Measurements from ENCODE around the gene OR6C3.

DNA sequence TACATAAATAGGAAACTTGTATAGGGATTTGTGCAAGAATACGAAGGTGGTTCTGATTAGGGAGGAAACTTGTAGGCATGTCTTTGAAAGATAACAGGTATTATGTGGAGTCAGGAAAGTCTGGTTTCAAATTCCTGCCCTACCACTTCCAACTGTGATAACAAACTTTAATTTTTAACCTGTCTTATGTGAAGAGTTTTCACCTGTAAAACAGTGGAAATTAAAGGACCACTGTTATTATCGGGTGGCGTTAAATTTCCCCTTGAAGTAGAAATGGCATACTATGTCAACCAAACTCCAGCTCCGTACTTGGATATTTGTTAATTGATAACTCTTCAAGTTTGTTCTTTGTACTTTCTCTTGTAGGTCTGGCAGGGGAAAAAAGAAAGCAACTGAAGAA lies 10.3 kb upstream of the OR6C3 start:
- TF ChIP-seq POLR2A (IDR thresholded peaks at IDR 0.05; ENCODE audit: extremely low read depth, insufficient read length) (no peak), MYC (IDR thresholded peaks at IDR 0.05; ENCODE audit: low read depth, low read length) (no peak)
- TF ChIP-seq, protein P1, sequence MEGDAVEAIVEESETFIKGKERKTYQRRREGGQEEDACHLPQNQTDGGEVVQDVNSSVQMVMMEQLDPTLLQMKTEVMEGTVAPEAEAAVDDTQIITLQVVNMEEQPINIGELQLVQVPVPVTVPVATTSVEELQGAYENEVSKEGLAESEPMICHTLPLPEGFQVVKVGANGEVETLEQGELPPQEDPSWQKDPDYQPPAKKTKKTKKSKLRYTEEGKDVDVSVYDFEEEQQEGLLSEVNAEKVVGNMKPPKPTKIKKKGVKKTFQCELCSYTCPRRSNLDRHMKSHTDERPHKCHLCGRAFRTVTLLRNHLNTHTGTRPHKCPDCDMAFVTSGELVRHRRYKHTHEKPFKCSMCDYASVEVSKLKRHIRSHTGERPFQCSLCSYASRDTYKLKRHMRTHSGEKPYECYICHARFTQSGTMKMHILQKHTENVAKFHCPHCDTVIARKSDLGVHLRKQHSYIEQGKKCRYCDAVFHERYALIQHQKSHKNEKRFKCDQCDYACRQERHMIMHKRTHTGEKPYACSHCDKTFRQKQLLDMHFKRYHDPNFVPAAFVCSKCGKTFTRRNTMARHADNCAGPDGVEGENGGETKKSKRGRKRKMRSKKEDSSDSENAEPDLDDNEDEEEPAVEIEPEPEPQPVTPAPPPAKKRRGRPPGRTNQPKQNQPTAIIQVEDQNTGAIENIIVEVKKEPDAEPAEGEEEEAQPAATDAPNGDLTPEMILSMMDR (IDR thresholded peaks at IDR 0.05; ENCODE audit: low read depth, low read length): no peak
- TF ChIP-seq, protein P2, sequence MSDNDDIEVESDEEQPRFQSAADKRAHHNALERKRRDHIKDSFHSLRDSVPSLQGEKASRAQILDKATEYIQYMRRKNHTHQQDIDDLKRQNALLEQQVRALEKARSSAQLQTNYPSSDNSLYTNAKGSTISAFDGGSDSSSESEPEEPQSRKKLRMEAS (IDR thresholded peaks at IDR 0.05; ENCODE audit: low read depth, low read length): no peak

Data from NB4 (cell line).